SK-N-SH treated with all-trans-retinoic acid at 6 μM for 48 hours (cell line): Measurements from ENCODE around the gene PHRF1.

Source experiments
- CREB5 ChIP-seq: fragments of 250-450 bp; sonication (Bioruptor Pico); IDR thresholded peaks from 2 replicates; pipeline ENCODE4 v1.5.1; 2020; ENCODE audit warnings: low read depth, mild to moderate bottlenecking, moderate library complexity
- GLIS3 ChIP-seq: fragments of 250-450 bp; sonication (Bioruptor Pico); IDR thresholded peaks from 2 replicates; pipeline ENCODE4 v1.5.0; 2020; ENCODE audit warnings: mild to moderate bottlenecking, moderate library complexity
- PATZ1 ChIP-seq: fragments of 250-450 bp; sonication (Bioruptor Pico); IDR thresholded peaks from 2 replicates; pipeline ENCODE4 v1.8.0; 2020; ENCODE audit warnings: mild to moderate bottlenecking, moderate library complexity, borderline replicate concordance
- ZFP30 ChIP-seq: fragments of 450-650 bp; formaldehyde crosslinking; IDR thresholded peaks from 2 replicates; pipeline ENCODE4 v1.5.0; 2022; ENCODE audit warnings: mild to moderate bottlenecking, moderate library complexity

GRCh38 chr11:538431-539051 lies 37.7 kb upstream of the PHRF1 start:
- TF ChIP-seq CREB5 (CRISPR knock-in tag) (no peak), PATZ1 (CRISPR knock-in tag) (no peak), GLIS3 (CRISPR knock-in tag) (no peak), ZFP30 (CRISPR knock-in tag) (no peak)
